Activated CD8-positive, alpha-beta memory T cell treated with anti-CD3 and anti-CD28 coated beads, Interleukin-2, amount 50 U/mL, for 24 hours (primary cell): ENCODE data around the gene FOXS1.
"Not testable (repeated sequence)": the region's sequence is repeated elsewhere in the genome, so short reads cannot be mapped to it uniquely, and the experiment has no call there.

Source experiments
- DNase-seq: peaks from one replicate; pipeline ENCODE4 v3.0.0-alpha.2; 2020; ENCODE audit errors: extremely low read depth

FOXS1 gene

GRCh38 chr20:31840906-31841816, 4.2 kb downstream of the FOXS1 start:
- no peak for DNase-seq

DNA sequence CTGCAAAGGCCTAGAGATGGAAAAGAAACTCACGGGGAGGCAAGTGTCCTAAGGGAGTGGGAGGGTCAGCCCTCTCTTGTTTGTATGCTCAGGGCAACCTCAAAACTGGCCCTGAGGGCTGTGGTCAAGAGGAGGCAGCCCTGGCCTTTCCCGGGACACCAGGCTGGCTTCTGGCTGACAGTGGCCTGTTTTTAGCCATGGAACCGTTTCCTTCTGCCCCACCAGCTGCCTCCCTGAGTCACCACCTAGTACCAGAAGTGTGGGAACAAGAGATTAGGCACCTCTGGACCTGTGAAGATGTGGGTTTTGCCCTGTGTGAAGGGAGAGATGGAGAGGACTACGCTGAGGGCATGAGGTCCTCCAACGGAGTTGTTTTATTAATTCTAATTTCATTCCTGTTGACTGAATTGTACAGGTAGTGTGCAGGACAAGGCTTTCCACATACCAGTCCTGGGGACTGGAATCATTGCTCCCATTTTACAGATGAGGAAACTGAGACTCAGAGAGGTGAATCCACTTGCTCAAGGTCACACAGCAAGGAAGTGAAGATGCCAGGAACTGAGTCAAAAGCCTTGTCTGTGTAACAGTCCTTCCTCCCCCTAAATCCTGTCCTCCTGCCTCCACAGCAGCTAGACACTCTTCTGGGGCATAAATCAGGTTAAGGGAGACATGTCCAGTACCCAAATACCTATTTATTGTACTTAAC, 5.5 kb downstream of the FOXS1 start:
- no peak for DNase-seq

GRCh38 chr20:31838646-31839292, 6.6 kb downstream of the FOXS1 start:
- no peak for DNase-seq

DNA sequence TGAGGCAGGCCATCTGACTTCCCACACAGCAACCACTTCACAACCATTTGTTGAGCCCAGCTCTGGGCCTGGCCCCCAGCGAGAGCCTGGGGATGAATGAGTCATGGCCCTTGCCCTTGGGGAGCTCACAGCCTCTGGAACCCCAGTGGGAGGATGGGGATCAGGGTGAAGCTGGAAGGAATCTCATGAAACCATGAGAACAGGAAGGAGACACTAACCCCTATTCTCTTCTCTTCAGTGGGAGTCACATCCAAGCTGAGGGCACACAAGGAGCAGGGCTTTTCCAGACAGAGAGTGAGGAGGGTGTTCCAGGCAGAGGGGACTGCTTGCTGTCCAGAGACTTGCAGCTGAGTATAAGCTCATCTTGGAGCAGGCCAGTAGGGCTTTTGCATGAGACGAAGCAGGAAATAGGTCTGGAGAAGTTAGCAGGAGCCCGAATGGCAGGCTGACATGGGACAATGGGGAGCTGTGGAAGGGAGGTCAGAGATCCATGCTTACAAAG, 7.5 kb downstream of the FOXS1 start:
- no peak for DNase-seq

GRCh38 chr20:31836853-31837608, 8.4 kb downstream of the FOXS1 start:
- DNase-seq = no peak

- no peak for DNase-seq
These were observed 9.2 kb downstream of the FOXS1 start for GRCh38 chr20:31835977-31836852.

DNA sequence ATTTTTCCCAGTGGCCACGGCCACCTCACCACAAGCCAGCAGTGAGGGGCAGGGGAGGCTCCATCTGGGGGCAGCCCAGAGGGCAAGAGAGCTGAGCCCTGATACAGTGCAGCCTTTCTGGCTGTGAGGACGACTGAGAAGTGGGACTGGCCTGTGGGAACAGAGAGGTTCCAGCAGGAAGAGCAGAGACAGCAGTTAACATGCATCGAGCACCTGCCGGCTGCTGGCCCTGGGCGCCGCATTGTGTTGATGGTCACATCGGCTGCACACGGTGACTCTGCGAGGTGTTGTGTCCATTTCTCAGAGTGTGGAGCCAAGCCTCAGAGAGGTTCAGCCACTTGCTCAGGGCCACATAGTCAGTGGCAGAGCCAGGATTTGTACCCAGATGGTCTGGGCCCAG, 9.8 kb downstream of the FOXS1 start:
- DNase-seq = no peak

GRCh38 chr20:31833931-31834521, 11.4 kb downstream of the FOXS1 start:
- DNase-seq = no peak

DNA sequence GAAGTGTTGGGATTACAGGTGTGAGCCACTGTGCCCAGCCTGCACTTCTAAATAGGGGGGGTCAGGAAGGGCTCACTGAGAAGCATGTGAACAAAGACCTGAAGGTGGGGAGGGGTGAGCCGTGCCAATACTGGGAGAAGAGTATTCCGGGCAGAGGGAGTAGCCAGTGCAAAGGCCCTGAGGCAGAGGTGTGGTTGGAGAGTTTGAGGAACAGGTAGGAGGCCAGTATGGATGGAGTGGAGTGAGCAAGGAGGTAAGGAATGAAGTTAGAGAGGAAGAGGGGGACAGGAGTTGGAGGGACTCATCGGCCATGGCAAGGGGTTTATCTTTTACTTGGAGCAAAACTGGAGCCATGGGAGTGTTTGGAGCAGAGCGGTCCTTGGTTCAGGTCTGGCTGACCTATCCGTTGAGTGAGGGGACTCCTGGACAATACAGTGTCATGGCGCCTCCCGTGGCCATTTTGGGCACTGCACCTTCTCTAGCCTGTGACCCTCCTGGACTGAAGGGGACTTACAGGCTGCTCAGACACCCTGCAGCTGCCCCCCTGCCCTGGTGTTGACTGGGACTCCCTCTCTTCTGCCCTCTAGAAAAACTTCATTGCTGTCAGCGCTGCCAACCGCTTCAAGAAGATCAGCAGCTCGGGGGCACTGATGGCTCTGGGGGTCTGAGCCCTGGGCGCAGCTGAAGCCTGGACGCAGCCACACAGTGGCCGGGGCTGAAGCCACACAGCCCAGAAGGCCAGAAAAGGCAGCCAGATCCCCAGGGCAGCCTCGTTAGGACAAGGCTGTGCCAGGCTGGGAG, 12.1 kb downstream of the FOXS1 start:
- DNase-seq = peak; percentile 10

GRCh38 chr20:31831771-31832306, 13.6 kb downstream of the FOXS1 start:
- no peak for DNase-seq

DNA sequence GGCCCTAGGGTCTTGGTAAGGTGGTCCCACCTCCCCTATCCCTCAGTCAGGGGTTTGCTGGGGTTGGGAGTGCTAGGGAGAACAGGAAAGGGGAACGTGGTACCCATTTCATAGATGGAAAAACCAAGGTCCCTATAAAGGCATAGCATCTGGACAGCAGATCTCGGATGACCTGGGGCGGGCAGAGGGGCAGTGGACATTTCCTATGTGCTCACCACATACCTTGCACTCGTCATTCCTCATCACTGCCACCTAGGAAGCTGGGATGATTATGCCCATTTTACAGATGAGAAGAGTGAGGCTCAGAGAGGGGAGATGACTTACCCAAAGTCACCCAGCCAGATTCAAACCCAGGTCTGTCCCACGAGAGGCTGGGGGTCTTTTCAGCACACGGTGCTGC, 14.2 kb downstream of the FOXS1 start:
- DNase-seq = no peak

- DNase-seq = no peak
These were observed 14.9 kb downstream of the FOXS1 start for GRCh38 chr20:31830406-31830981.

- no peak for DNase-seq
These were observed 15.7 kb downstream of the FOXS1 start for GRCh38 chr20:31829731-31830130.

GRCh38 chr20:31828016-31828415, 17.4 kb downstream of the FOXS1 start:
- DNase-seq = not testable (repeated sequence)

DNA sequence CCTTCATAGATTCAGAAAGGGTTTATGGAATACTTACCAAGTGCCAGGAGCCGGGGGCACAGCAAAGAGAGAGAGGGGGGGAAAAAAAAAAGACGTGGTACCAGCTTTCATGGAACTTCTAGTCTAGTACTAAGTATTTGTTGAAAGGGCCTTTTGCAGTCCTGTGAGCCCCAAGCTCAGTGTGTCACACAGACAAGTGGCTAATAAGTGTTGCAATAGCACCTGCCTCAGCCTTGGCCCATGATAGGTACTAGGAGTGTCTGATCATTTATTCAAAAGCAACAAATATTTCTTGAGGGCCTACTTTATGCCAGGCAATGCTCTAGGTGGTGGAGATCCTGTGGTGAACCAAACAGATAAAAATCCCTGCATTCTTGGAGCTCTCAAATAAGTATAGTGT, 18.3 kb downstream of the FOXS1 start:
- DNase-seq = no peak

GRCh38 chr20:31826074-31826473, 19.3 kb downstream of the FOXS1 start:
- no peak for DNase-seq

DNA sequence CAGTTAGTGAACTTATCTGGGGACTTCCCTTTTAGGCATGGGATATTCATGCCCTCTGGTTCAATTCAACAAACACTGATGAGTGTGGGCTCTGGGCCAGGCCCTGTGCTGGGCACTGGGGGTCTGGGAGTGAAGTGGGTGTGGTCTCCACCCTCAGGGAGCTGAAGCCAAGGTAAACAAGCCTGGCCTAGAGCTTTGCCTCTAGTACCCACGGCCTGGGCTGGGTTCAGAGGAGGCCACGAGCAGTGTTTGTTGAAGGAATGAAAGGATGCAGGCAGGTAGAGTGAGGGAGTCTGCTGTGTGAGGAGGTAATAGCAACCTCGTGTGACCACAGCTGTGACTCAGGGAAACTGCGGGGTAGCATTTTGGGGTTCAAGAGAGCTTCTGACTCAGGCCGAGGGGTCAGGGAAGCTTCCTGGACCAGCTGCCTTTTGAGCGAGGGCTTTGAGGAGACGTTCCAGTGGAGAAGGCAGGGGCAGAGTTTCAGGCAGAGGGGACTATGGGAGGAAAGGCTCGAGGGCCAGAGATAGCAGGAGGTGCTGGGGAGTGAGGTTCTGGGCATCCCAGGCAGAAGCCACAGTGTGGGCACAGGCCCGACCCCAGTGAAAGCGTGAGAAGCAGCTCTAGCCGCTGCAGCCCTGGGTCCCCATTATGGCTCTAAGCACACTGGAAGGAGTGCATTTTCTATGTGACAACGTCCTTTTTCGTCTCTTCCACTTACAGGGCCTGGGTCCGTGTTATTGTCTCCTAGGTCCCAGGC, 20.7 kb downstream of the FOXS1 start:
- no peak for DNase-seq

- no peak for DNase-seq
These were observed 21.3 kb downstream of the FOXS1 start for GRCh38 chr20:31824125-31824485.
